22Rv1 (cell line): Measurements from ENCODE around the gene PLSCR1.

Source experiments
- CTCF ChIP-seq: fragments of 450-650 bp; IDR thresholded peaks from 2 replicates; pipeline ENCODE4 v1.5.1; 2017; ENCODE audit warnings: mild to moderate bottlenecking
- ZFX ChIP-seq: fragments of 450-650 bp; IDR thresholded peaks from 2 replicates; pipeline ENCODE4 v1.6.1; 2017; ENCODE audit warnings: antibody characterized with exemption, borderline replicate concordance

- TF ChIP-seq CTCF = no peak
- no peak for TF ChIP-seq ZFX
These were observed 44.7 kb downstream of the PLSCR1 start for GRCh38 chr3:146499701-146500100.
